Measurements from ENCODE around the gene VPS26B.

GRCh38 chr11:134199531-134199930, 24.9 kb upstream of the VPS26B start:
- TF ChIP-seq POLR2AphosphoS5 (IDR thresholded peaks at IDR 0.05; ENCODE audit: insufficient read depth, low read depth, low read length) (no peak), POLR2A (IDR thresholded peaks at IDR 0.05; ENCODE audit: low read depth, low read length) (no peak), JUN (IDR thresholded peaks at IDR 0.05; ENCODE audit: borderline replicate concordance, insufficient read depth, insufficient read length, low read depth) (no peak), EZH2 (IDR thresholded peaks at IDR 0.05; ENCODE audit: borderline replicate concordance, low read depth, low read length, severe bottlenecking) (no peak)
- TF ChIP-seq, protein P1, sequence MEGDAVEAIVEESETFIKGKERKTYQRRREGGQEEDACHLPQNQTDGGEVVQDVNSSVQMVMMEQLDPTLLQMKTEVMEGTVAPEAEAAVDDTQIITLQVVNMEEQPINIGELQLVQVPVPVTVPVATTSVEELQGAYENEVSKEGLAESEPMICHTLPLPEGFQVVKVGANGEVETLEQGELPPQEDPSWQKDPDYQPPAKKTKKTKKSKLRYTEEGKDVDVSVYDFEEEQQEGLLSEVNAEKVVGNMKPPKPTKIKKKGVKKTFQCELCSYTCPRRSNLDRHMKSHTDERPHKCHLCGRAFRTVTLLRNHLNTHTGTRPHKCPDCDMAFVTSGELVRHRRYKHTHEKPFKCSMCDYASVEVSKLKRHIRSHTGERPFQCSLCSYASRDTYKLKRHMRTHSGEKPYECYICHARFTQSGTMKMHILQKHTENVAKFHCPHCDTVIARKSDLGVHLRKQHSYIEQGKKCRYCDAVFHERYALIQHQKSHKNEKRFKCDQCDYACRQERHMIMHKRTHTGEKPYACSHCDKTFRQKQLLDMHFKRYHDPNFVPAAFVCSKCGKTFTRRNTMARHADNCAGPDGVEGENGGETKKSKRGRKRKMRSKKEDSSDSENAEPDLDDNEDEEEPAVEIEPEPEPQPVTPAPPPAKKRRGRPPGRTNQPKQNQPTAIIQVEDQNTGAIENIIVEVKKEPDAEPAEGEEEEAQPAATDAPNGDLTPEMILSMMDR (IDR thresholded peaks at IDR 0.05; ENCODE audit: extremely low read depth in 1 of 2, insufficient read depth in 1 of 2, low read depth in 1 of 2, low read length in 2 of 2): no peak
- TF ChIP-seq, protein P2, sequence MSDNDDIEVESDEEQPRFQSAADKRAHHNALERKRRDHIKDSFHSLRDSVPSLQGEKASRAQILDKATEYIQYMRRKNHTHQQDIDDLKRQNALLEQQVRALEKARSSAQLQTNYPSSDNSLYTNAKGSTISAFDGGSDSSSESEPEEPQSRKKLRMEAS (IDR thresholded peaks at IDR 0.05; ENCODE audit: insufficient read depth, insufficient read length): no peak
